Esophagus squamous epithelium (tissue), 5 donors: ENCODE measurements around the gene TSKS. TPM values are rescaled to one million over a fixed set of nuclear protein-coding genes. Genes with fewer than 3 reads are reported as not detected.
A peak's percentile ranks its signal among the peaks of the same experiment; 100 is the strongest.

Experiments
- DNase-seq: peaks from one replicate; lab custom pipeline; 2025; lab: John Stamatoyannopoulos, UW
- H3K27ac ChIP-seq, 4 donors: fragments of 200-600 bp; sonication (generic); one replicate each; pipeline ENCODE4 v1.5.1; 2016 to 2019; ENCODE audit warnings: mild to moderate bottlenecking in 1 of 4
- H3K27me3 ChIP-seq, 4 donors: fragments of 200-600 bp; sonication (generic); 1 replicate in 3 of 4; 2 replicates in 1 of 4; pipeline versions ENCODE4 v1.5.1 to v1.6.0; 2017 to 2021; ENCODE audit warnings: antibody characterized with exemption in 1 of 4
- H3K36me3 ChIP-seq, 3 donors: fragments of 200-600 bp; sonication (generic); one replicate each; pipeline ENCODE4 v1.5.1; 2016 to 2019
- H3K4me1 ChIP-seq, 3 donors: fragments of 200-600 bp; sonication (generic); one replicate each; pipeline ENCODE4 v1.5.1; 2017 to 2019
- H3K4me3 ChIP-seq, 4 donors: fragments of 200-600 bp; sonication (generic); 1 replicate in 3 of 4; 2 replicates in 1 of 4; pipeline ENCODE4 v1.5.1; 2016 to 2019; ENCODE audit warnings: mild to moderate bottlenecking in 2 of 4, moderate library complexity in 1 of 4
- H3K9me3 ChIP-seq, 3 donors: fragments of 200-600 bp; sonication (generic); one replicate each; pipeline ENCODE4 v1.5.1; 2016 to 2019
- CTCF ChIP-seq, 6 experiments: fragments of 450-650 bp in 4 of 6; fragments of 200-600 bp in 2 of 6; sonication (generic) in 2 of 6; IDR thresholded peaks; one replicate each; pipeline ENCODE4 v1.5.1; 2016 to 2019; ENCODE audit warnings: antibody characterized with exemption in 6 of 6, mild to moderate bottlenecking in 4 of 6, moderate library complexity in 4 of 6
- POLR2A ChIP-seq, 4 donors: fragments of 450-650 bp; IDR thresholded peaks; one replicate each; pipeline ENCODE4 v1.6.1; 2017; ENCODE audit warnings: antibody characterized with exemption in 4 of 4, mild to moderate bottlenecking in 4 of 4, moderate library complexity in 3 of 4
- WGBS, 2 donors: methylation state at CpG; one replicate each; pipeline ENCODE4 v1.1.5; 2018; 5-methylcytosine and 5-hydroxymethylcytosine counted together
- intact Hi-C: fragments of 100-400 bp; cut with DNase I; formaldehyde crosslinking; loops from one replicate; pipeline ENCODE4 v1.15.0; 2022
- total RNA-seq, 4 donors: library from RNA; depleted of rRNA; stranded (reverse); fragments of >200 nt; gene quantifications; one replicate each; pipeline ENCODE4 v1.1.0, GENCODE V29; 2016
- donor health status: DM: yes; HTN: yes; CAD: no.

Gene TSKS
- total RNA-seq, 4 donors from 2014 or later: not detected

GRCh38 chr19:49773663-49774350 lies 10.7 kb upstream of the TSKS start:
- Histone ChIP-seq H3K4me1 (peaks cover 0 to 36% (median 0%) of the 10 kb centered on the region in 3 donors), H3K27me3 (no peaks in the 10 kb centered on the region), H3K27ac (no peak overlapping the region), H3K9me3 (no peaks in the 10 kb centered on the region), H3K36me3 (peaks cover 0 to 36% (median 0%) of the 10 kb centered on the region in 3 donors), H3K4me3 (no peak overlapping the region)
- 64 to 77% methylated on average over 5 to 8 of the region's 8 CpGs for WGBS, 2 donors
- DNase-seq: no peak
- no peak for TF ChIP-seq POLR2A (IDR thresholded peaks at IDR 0.05)
- TF ChIP-seq CTCF (IDR thresholded peaks at IDR 0.05): no peak
- intact Hi-C loops: no loop called here

- intact Hi-C loops: no loop called here
- WGBS, 2 donors: 73 to 75% methylated on average over 6 to 7 of the region's 10 CpGs
- Histone ChIP-seq H3K27ac (no peak overlapping the region), H3K27me3 (no peaks in the 10 kb centered on the region), H3K9me3 (no peaks in the 10 kb centered on the region), H3K36me3 (peaks cover 0 to 36% (median 0%) of the 10 kb centered on the region in 3 donors), H3K4me3 (no peak overlapping the region), H3K4me1 (peaks cover 6 to 45% (median 7%) of the 10 kb centered on the region in 3 donors)
- TF ChIP-seq POLR2A (IDR thresholded peaks at IDR 0.05): no peak
- no peak for TF ChIP-seq CTCF (IDR thresholded peaks at IDR 0.05)
- DNase-seq: no peak
Observed at GRCh38 chr19:49772850-49773432, 9.8 kb upstream of the TSKS start.

- H3K4me3 ChIP-seq: no peak overlapping the region
- no peak overlapping the region for H3K27ac ChIP-seq
- intact Hi-C loops: no loop called here
- no peak for TF ChIP-seq CTCF (IDR thresholded peaks at IDR 0.05)
- TF ChIP-seq POLR2A (IDR thresholded peaks at IDR 0.05): no peak
- H3K36me3 ChIP-seq: peaks cover 0 to 34% (median 0%) of the 10 kb centered on the region in 3 donors
- no peak for DNase-seq
- H3K9me3 ChIP-seq: no peaks in the 10 kb centered on the region
- no peaks in the 10 kb centered on the region for H3K27me3 ChIP-seq
- WGBS, 2 donors: 90 to 91% methylated on average over 12 to 13 of the region's 13 CpGs
- peaks cover 12 to 51% (median 13%) of the 10 kb centered on the region in 3 donors for H3K4me1 ChIP-seq
Observed at GRCh38 chr19:49771674-49772139, 8.6 kb upstream of the TSKS start.

- Histone ChIP-seq H3K9me3 (no peaks in the 10 kb centered on the region), H3K27me3 (no peaks in the 10 kb centered on the region), H3K36me3 (peaks cover 0 to 23% (median 0%) of the 10 kb centered on the region in 3 donors), H3K4me3 (no peak overlapping the region), H3K4me1 (peaks cover 13 to 50% (median 13%) of the 10 kb centered on the region in 3 donors), H3K27ac (no peak overlapping the region)
- TF ChIP-seq POLR2A (IDR thresholded peaks at IDR 0.05) (no peak), CTCF (IDR thresholded peaks at IDR 0.05) (no peak)
- WGBS, 2 donors: 85 to 89% methylated on average over 8 of the region's 8 CpGs
- intact Hi-C loops: no loop called here
- no peak for DNase-seq
Observed at GRCh38 chr19:49770529-49770928, 7.4 kb upstream of the TSKS start.

GRCh38 chr19:49767967-49768581 lies 5.0 kb upstream of the TSKS start:
- H3K27ac ChIP-seq: peak overlapping the region; percentile 92 to 95 (median 94)
- 67 to 75% methylated on average over 9 to 11 of the region's 12 CpGs for WGBS, 2 donors
- H3K36me3 ChIP-seq: peaks cover 0 to 6% (median 0%) of the 10 kb centered on the region in 3 donors
- intact Hi-C loops: no loop called here
- H3K9me3 ChIP-seq: no peaks in the 10 kb centered on the region
- no peaks in the 10 kb centered on the region for H3K27me3 ChIP-seq
- no peak for TF ChIP-seq CTCF (IDR thresholded peaks at IDR 0.05)
- no peak for TF ChIP-seq POLR2A (IDR thresholded peaks at IDR 0.05)
- H3K4me3 ChIP-seq: peak overlapping the region; percentile 79 to 98 (median 92)
- no peak for DNase-seq
- peaks cover 13 to 53% (median 16%) of the 10 kb centered on the region in 3 donors for H3K4me1 ChIP-seq
